Middle frontal gyrus (tissue), 1 donor: ENCODE measurements around the gene SYN1.

ENCODE experiments used
- DNase-seq: peaks from one replicate; pipeline ENCODE4 v3.0.0-alpha.2; 2015; ENCODE audit warnings: low spot score; ENCODE audit errors: extremely low spot score

Gene SYN1

DNA sequence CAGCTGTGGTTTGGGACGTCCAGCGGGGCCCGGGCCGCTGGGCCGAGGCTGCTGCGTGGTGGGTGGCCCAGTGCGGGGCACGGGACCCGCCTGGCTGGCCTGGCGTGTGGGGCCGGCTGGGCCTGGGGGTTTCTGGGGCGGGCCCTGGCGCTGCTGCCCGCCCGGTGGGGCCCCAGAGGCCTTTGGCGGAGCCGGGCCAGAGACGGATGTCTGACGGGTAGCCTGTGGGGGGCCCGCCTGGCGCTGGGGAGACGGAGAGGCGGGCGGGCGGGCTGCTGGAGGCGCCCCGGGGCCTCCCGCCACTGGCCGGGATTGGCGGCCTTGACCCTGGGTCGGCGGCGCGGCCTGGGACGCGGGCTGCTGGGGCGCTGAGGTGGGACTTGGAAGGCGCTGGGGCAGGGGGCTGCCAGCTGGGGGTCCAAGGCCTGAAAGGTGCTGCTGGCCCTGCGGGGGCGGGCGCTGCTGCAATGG is 45.5 kb downstream of the SYN1 start:
- no peak for DNase-seq

DNA sequence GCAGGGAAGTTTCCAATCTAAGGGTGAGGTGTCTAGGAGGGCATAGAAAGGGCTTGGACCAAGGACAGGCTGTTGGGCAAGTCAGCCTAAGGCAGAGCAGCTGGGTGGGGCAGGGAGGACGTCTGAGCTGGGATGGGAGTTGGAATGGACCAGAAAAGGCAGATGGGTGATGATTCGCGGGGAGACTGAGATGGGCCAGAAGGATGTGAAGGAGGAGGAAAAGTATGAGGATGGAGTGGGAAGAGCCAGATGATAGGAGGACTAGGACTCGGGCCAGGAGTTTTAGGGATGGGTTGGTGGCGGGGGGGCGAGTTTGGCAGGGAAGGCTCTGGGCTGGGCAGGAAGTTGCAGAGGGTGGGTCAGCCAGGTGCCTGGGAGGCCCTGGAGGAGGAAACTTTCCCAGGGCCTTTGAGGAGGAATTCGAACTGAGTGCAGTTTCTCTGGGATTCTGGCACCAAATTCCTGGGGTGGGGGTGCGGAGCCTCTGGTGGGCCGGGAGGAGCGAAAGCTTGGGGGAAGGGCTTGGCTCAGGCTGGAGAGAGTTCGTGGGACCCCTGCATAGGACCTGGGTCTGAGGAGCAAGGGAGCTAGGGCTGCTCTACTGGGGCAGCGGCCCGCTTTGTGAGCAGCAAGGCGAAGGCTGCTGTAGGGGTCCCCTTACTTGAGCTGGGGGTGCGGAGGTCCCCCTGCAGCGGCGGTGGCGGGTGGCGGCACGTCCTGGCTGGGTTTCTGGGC is 46.1 kb downstream of the SYN1 start:
- no peak for DNase-seq

DNA sequence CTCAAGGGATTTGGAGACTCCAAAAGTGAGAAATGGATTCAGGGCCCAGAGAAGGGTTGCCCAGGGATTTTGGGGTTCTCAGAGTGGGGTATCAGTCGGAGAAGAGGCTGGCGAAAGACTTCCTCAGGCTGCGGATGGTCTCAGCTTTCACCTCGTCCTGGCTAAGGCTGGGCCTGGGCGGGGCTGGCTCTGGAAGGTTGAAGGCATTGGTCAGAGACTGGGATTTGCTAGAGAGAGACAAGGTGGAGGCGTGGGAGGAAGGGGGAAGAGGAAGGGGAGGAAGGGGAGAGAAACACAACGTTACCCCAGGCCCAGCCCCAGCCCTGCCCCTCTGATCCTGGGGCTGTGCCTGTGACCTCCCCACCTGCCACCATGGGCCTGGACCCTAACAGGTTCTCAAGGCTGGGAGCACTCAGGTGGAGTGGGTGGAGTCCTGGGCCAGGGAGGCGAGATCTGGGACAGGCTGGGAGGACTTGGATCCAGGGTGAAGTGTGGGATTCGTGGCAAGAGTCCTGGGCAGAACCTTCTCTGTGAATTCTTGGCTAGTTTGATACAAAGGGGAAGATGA is 46.8 kb downstream of the SYN1 start:
- DNase-seq = no peak

DNA sequence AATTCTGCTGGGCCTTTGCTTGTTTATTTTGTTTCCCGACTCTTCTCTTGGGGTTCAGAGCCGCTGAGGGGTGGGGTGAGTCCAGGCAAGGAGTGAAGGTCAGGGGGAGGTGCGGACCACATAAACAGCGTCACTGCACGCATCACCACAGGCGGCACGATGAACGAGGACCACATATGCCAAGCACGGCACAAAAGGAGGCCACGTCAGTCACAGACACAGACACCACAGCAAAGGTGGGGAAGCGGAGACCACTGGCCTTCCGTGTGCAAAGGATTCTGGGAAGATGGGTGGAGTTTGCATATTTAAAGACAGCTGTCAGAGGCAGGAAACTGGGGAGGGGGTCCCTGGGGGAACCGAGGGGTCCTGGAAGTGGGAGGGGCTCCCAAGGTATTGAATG is 47.8 kb downstream of the SYN1 start:
- no peak for DNase-seq

DNA sequence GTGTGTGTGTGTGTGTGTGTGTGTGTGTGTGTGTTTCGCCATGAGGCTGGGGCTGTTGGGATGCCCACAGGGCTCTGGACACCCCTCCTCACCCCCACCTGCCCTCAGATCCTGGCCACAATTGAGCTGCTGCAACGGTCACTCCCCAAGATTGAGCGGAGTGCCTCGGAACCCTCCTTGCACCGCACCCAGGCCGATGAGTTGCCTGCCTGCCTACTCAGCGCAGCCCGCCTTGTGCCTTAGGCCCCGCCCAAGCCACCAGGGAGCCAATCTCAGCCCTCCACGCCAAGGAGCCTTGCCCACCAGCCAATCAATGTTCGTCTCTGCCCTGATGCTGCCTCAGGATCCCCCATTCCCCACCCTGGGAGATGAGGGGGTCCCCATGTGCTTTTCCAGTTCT is 48.4 kb downstream of the SYN1 start:
- no peak for DNase-seq

DNA sequence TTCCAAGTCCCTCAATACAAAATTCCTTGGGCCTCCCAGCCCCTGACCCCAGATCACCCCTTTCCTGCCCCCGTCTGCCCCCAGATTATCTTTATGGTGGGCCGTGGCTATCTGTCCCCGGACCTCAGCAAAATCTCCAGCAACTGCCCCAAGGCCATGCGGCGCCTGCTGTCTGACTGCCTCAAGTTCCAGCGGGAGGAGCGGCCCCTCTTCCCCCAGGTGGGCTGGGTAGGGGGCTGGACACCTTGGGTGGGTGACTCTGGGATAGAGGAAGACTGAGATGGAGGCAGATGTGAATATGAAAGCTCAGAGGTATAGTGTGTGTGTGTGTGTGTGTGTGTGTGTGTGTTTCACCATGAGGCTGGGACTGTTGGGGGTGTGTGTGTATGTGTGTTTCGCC is 48.9 kb downstream of the SYN1 start:
- no peak for DNase-seq

DNA sequence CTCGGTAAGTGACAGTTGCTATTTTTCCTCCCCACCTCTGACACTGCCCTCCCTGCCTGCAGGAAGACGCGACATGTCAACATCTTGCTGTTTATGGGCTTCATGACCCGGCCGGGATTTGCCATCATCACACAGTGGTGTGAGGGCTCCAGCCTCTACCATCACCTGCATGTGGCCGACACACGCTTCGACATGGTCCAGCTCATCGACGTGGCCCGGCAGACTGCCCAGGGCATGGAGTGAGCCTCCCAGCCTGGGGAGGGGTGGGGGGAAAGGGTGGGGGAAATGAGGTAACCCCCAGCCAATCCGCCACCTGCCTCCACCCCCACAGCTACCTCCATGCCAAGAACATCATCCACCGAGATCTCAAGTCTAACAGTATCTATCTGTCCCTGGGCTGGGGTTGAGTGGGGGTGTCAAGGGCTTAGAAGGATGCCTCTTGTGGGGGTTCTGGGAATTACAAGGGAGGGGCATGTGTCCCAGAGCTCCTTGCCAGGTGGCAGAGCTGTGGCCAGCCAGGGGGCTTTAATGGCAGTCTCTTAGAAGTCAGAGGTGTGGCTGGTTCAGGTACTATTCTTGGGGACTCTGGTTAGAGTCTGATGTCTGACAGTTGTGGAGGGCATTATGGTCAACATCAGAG is 50.9 kb downstream of the SYN1 start:
- no peak for DNase-seq

DNA sequence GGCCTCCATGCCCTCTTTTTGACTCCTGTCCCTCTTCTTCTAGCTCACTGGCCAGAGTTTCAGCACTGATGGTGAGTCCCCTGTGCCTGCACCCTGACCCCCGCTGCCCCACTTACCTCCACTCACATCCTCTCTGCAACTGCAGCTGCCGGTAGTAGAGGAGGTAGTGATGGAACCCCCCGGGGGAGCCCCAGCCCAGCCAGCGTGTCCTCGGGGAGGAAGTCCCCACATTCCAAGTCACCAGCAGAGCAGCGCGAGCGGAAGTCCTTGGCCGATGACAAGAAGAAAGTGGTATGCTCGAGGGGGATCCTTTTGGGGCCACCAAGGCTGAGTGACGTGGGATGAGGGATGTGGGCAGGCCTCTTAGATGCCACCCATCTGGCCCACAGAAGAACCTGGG is 52.8 kb downstream of the SYN1 start:
- DNase-seq = no peak

DNA sequence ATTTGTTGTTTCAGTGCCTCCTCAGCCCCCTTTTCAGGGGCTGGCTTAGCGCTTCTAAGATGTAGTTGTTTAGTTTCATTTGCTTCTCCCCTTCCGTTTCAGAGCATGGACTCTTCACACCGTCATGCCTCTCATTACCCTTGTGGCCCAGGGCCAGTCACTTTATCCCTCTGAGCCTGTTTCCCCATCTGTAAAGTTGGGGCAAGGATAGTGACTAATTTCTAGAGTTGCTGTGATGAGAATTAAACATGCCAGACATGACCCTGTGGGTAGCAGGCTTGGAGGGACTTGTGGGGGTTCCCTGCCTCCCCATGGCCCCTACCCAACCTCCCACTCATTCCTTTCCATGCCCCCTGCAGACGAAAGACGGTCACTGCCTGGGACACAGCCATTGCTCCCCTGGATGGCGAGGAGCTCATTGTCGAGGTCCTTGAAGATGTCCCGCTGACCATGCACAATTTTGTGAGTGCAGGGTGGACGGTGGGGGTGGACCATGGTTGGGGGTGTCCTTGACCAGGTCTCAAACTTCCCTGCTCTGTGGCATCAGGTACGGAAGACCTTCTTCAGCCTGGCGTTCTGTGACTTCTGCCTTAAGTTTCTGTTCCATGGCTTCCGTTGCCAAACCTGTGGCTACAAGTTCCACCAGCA is 55.1 kb downstream of the SYN1 start:
- DNase-seq = no peak

DNA sequence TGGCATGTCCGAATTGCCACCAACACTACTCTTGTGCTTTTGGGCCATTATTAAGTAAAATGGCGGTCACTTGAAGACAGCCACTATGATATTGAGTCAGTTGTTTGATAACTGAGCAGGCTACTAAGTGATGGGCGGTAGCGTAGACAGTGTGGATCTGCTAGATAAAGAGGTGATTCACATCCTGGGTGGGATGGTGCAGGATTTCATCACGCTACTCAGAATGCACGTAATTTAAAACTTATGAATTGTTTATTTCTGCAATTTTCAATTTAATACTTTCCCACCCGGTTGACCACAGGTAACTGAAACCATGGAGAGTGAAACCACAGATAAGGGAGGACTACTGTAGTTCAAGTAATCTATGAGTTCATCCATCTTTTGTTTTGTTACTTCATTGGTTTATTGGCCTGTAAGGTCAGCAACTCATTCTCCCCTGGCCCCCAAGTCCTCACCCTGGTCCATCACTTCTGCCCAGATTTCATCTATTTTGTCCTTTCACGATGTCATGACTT is 55.8 kb downstream of the SYN1 start:
- no peak for DNase-seq

DNA sequence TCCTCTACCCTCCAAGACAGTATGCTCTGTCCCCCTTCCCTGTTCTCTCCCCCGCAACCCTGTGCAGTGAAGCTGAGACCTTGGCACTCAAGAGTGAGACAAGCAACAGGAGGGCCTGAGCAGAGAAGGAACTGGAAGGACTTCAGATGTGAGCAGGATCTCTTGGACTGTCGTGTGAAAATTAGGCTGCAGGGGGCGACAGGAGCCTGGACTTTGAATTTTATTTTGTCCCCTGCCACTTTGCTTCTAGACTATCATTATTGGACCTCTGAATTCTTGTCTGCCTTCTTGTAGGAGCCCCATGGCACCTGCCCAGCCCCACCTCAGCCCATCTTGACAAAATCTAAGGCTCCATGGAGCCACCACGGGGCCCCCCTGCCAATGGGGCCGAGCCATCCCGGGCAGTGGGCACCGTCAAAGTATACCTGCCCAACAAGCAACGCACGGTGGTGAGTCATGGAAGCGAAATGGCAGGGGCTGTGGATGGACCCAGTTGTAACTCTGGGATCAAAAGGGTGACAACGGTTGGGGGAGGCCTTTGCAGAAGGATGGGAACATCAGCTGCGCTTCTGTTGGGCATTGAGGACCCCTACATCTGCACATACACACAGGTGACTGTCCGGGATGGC is 56.9 kb downstream of the SYN1 start:
- no peak for DNase-seq

DNA sequence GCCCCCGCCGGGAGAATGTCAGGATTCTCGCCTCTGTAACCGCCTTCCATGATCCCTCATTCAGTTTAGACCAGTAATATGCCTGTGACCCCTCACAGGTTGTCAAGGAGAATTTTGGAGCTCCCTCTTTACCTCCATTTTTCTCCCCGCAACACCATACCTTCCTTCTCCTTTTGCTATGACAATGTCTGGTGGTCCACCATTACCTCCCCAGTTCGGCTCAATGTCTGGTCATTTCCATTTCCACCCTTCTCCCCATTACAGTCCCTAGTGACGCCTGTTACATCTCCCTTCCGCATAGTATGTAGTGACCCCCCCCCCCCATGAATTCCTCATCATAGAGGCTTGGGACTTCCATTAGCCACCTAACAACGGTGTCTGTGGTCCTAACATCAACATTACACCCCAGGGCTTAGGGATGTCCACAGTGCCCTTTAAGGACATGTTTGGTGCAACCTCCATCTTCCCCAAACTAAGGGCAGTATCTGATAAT is 58.0 kb downstream of the SYN1 start:
- no peak for DNase-seq

DNA sequence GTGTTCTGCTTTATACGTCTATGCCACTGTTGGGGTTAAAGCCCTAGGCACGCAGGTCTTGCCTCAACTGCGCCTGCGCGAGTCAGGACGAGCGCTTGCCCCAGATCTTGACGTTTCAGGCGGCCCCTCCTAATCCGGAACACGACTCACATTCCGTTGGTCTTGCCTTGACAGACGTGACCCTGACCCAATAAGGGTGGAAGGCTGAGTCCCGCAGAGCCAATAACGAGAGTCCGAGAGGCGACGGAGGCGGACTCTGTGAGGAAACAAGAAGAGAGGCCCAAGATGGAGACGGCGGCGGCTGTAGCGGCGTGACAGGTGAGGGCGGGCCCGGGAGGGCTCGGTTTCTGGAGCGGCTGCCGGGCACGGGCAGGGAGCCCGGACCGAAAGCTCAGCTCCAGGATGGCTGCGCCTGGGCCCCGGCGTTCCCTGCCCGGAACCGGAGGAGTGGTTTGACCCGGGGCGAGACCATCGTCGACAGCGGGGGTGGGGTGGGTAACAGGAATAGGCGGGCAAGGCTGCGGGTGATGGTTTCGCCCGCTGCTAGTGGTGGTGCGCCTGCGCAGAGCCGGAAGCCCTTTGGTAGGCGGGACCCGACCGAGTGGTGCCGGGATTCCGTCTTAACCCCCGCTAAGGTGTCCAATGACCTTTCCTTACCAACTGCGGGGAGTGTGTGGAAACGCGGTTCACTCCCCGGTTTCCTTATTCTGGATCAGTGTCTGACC is 58.6 kb downstream of the SYN1 start, which contains the start of gene ARAF:
Gene ARAF (plus strand): TSS at position 272 of the 725 bp plus-strand sequence. CDS start 1,763 bp downstream, outside the sequence.
- peak; percentile 90 for DNase-seq

DNA sequence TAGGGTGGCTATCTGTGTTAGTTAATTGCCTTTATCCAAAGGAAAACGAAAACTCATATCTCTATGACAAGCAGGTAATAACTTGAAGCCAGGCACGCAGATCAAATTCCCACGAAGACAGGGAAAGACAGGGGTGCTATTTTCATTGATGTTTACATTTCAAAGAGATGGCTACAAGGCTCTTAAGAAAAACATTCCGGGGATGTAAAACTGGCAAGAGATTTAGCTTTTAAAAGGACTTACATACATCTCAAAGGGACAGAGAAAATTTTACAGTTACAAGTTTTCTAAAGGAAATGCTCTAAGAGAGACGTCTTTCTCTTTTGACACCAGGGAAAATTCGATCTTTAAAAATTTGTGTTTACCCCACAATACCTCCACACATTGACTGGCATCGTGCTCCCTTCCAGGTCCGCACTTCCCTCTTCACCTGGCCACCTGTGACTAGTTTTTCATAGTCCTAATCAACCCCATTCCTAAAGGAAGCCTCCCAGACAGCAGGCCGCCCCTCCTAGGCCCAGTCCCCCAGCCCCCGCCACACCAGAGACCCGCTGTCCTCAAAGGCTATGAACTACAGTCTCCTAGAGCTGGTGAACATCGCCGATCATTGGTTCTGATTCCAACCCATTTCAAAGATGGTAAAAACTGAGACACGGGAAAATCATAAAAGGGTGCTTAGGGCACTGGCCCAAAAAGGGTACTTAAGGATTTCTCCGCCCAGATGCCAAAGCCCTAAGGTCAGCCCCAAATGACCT is 59.3 kb downstream of the SYN1 start:
- DNase-seq = no peak

DNA sequence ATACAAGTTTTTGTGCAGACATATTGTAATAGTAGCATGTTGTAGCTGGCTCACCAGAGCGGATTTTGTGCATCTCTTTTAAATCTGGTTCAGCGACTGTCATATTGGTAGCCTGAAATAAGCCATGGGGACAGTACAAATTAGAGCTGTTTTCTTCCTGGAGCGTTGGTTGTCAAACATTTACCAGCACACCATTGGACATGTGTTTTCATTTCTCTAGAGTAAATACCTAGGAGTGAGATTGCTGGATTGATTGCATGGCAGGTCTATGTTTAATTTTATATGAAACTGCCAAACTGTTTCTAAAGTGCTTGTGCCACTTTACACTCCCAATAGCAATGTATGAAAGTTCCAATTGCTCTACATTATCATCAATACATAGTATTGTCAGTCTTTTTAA is 61.2 kb downstream of the SYN1 start:
- DNase-seq = no peak

DNA sequence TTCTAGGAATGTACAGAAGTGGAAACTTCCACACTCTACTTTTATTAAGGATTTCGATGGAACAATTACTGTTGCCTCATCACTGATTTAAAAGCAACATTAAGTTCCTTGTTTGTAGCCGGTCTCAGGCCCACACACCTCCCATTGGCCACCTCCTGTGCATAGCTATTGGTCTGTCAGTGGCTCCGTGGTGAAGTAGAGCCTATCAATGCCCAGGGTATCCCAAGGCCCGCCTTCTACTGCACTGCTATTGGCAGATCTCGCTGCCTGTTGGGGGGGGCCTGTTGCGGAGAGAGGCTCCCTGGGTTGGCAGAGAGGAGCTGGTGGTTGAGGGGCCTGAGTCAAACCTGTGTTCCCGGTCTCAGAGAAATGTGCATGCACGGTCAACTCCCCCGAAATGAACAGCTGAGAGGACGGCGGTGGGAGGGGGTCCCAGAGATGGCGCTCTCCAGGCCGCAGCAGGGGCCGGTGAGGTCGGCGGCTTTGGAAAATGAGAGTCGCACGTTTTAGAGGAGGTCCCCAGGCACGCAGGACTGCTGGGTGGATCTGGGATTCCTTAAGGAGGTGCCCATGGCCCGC is 63.5 kb downstream of the SYN1 start:
- peak; percentile 59 for DNase-seq

DNA sequence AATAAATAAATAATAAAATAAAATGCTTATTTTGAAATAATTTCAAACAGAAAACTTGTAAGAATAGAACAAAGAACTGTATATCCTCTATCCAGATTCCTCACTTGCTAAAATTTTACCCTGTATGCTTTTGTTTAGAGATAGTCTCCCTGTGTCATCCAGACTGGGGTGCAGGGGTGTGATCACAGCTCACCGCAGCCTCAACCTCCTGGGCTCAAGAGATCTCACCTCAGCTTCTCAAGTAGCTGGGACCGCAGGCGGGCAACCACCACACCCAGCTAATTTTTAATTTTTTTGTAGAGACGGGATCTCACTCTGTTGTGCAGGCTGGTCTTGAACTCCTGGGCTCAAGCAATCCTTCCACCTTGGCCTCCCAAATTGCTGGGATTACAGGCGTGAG is 76.2 kb downstream of the SYN1 start:
- DNase-seq = no peak

DNA sequence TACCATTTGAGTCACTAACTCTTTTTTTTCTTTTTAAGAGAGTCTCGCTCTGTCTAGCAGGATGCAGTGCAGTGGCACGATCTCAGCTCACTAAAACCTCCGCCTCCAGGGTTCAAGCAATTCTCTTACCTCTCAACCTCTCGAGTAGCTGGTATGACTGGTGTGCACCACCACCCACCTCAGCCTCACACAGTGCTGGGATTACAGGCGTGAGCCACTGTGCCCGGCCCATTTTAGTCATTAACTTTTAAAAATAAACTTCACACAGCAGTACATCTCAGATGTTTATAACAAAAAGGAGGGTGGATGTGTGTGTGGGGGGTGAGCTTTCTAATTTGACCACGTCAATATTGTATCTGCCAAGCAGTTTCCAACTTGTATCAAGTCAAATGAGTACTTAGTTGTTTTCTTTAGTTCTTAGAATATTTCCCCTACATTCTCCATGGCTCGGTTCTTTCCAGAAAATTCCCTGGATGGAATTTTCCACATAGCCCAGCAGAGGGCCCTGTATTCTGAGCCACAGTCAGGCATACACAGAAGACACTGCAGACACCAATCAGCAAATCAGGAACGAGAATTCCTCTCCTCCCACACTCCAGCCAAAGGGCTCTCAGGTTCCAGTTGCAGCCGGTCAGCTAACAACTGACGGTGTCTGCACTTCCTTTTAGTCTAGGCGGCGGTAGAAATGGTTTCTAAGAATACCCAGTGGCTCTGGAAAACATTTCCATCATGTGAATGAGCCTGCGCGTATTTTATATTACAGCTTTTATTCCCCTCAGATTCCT is 78.7 kb downstream of the SYN1 start:
- DNase-seq = peak; percentile 75

DNA sequence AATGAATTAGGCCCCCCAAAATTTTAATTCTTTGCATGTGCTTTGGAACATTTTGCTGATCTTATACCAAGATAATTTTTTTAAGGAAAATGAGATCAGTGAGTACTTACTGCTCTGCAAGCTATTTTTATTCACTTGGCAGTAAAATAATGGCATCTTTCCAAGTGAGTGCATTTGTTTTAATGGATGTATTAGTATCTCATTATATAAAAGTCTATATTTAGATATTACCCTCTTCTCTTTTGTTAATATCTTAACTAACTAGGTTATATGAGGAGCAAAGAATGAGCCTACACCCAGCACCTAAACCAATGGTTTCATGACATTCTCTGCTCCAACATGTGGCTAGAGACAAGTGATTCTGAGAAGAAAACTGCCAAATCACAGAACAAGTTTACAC is 79.8 kb downstream of the SYN1 start:
- DNase-seq = no peak
